ENCODE results near the gene KLHL7.

GRCh38 chr7:23207021-23207420 lies 101.4 kb downstream of the KLHL7 start:
- no peak for TF ChIP-seq RCOR1 (IDR thresholded peaks at IDR 0.05; ENCODE audit: borderline replicate concordance in 1 of 2, low read depth in 2 of 2, low read length in 2 of 2)
- TF ChIP-seq, protein P1, sequence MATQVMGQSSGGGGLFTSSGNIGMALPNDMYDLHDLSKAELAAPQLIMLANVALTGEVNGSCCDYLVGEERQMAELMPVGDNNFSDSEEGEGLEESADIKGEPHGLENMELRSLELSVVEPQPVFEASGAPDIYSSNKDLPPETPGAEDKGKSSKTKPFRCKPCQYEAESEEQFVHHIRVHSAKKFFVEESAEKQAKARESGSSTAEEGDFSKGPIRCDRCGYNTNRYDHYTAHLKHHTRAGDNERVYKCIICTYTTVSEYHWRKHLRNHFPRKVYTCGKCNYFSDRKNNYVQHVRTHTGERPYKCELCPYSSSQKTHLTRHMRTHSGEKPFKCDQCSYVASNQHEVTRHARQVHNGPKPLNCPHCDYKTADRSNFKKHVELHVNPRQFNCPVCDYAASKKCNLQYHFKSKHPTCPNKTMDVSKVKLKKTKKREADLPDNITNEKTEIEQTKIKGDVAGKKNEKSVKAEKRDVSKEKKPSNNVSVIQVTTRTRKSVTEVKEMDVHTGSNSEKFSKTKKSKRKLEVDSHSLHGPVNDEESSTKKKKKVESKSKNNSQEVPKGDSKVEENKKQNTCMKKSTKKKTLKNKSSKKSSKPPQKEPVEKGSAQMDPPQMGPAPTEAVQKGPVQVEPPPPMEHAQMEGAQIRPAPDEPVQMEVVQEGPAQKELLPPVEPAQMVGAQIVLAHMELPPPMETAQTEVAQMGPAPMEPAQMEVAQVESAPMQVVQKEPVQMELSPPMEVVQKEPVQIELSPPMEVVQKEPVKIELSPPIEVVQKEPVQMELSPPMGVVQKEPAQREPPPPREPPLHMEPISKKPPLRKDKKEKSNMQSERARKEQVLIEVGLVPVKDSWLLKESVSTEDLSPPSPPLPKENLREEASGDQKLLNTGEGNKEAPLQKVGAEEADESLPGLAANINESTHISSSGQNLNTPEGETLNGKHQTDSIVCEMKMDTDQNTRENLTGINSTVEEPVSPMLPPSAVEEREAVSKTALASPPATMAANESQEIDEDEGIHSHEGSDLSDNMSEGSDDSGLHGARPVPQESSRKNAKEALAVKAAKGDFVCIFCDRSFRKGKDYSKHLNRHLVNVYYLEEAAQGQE (IDR thresholded peaks at IDR 0.05; ENCODE audit: borderline replicate concordance): no peak
- TF ChIP-seq, protein P1 (CRISPR knock-in tag; IDR thresholded peaks at IDR 0.05; ENCODE audit: low read depth): no peak
- TF ChIP-seq E2F5 (CRISPR knock-in tag; IDR thresholded peaks at IDR 0.05): no peak
- TF ChIP-seq POLR2AphosphoS5 (IDR thresholded peaks at IDR 0.05; ENCODE audit: control insufficient read depth, insufficient read depth, low read depth, low read length): no peak
- TF ChIP-seq MEF2D (tag; conservative IDR thresholded peaks at IDR 0.05; ENCODE audit: low read depth): no peak
- no peak for TF ChIP-seq SMC3 (conservative IDR thresholded peaks at IDR 0.05; ENCODE audit: insufficient read depth, low read depth, low read length)
- no peak for TF ChIP-seq FOSL1 (tag; conservative IDR thresholded peaks at IDR 0.05)
- no peak for TF ChIP-seq NR2C2 (CRISPR knock-in tag; IDR thresholded peaks at IDR 0.05)
- TF ChIP-seq NR2C2 (tag; IDR thresholded peaks at IDR 0.05): no peak
- no peak for TF ChIP-seq EZH2 (IDR thresholded peaks at IDR 0.05; ENCODE audit: borderline replicate concordance, low read depth, low read length)

All from K562 (cell line).